Measurements from ENCODE around the gene NEXN.

DNA sequence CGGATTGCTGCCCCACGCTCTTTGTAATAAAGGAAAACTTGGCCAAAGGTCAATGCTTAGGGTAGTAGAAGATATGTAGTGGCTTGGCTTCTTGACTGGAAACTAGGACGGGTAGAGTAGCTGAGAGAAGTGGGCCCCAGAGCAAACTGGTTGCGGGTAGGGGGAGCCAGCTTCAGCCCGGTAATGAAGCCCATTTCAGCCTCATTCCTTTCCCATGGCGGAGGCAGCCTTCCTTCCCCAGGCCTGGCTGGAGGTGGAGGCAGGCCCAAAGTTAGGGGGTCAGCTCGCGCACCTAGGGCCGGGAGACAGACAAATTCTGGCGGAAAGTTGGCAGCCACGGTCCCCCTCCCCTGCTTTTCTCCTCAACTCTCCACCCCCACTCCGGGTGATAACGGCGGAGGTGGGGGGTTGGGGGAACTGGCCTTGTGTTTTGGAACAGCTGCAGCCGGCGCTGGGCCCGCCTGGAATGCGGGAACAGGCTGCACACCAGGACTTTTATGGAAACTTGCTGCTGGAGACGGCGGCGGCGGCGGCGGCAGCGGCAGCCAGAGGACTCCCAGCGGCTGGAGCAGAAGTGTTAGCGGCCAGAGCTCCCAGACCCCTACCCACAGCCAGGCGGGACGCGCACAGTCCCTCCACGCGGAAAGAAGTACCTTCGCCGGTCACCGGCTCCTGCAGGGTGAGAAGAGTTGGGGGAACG, at the start of gene NEXN:
- TF ChIP-seq, protein P1, sequence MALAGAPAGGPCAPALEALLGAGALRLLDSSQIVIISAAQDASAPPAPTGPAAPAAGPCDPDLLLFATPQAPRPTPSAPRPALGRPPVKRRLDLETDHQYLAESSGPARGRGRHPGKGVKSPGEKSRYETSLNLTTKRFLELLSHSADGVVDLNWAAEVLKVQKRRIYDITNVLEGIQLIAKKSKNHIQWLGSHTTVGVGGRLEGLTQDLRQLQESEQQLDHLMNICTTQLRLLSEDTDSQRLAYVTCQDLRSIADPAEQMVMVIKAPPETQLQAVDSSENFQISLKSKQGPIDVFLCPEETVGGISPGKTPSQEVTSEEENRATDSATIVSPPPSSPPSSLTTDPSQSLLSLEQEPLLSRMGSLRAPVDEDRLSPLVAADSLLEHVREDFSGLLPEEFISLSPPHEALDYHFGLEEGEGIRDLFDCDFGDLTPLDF (CRISPR knock-in tag; IDR thresholded peaks at IDR 0.05): no peak
- TF ChIP-seq, protein P2, sequence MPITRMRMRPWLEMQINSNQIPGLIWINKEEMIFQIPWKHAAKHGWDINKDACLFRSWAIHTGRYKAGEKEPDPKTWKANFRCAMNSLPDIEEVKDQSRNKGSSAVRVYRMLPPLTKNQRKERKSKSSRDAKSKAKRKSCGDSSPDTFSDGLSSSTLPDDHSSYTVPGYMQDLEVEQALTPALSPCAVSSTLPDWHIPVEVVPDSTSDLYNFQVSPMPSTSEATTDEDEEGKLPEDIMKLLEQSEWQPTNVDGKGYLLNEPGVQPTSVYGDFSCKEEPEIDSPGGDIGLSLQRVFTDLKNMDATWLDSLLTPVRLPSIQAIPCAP (CRISPR knock-in tag; IDR thresholded peaks at IDR 0.05): no peak
- TF ChIP-seq, protein P3, sequence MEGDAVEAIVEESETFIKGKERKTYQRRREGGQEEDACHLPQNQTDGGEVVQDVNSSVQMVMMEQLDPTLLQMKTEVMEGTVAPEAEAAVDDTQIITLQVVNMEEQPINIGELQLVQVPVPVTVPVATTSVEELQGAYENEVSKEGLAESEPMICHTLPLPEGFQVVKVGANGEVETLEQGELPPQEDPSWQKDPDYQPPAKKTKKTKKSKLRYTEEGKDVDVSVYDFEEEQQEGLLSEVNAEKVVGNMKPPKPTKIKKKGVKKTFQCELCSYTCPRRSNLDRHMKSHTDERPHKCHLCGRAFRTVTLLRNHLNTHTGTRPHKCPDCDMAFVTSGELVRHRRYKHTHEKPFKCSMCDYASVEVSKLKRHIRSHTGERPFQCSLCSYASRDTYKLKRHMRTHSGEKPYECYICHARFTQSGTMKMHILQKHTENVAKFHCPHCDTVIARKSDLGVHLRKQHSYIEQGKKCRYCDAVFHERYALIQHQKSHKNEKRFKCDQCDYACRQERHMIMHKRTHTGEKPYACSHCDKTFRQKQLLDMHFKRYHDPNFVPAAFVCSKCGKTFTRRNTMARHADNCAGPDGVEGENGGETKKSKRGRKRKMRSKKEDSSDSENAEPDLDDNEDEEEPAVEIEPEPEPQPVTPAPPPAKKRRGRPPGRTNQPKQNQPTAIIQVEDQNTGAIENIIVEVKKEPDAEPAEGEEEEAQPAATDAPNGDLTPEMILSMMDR (IDR thresholded peaks at IDR 0.05): no peak
- TF ChIP-seq FOXJ3 (CRISPR knock-in tag; IDR thresholded peaks at IDR 0.05; ENCODE audit: borderline replicate concordance) (no peak), GTF2I (CRISPR knock-in tag; conservative IDR thresholded peaks at IDR 0.05) (no peak), ESRRA (CRISPR knock-in tag; IDR thresholded peaks at IDR 0.05; ENCODE audit: borderline replicate concordance) (no peak), FOXK1 (CRISPR knock-in tag; IDR thresholded peaks at IDR 0.05) (no peak), ZNF121 (CRISPR knock-in tag; IDR thresholded peaks at IDR 0.05) (peak; percentile 3; the same call in 1 of the 2 replicates)
- TF ChIP-seq, protein P4, sequence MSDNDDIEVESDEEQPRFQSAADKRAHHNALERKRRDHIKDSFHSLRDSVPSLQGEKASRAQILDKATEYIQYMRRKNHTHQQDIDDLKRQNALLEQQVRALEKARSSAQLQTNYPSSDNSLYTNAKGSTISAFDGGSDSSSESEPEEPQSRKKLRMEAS (CRISPR knock-in tag; IDR thresholded peaks at IDR 0.05): no peak; the same call in 1 of the 2 replicates
- TF ChIP-seq, protein P5, sequence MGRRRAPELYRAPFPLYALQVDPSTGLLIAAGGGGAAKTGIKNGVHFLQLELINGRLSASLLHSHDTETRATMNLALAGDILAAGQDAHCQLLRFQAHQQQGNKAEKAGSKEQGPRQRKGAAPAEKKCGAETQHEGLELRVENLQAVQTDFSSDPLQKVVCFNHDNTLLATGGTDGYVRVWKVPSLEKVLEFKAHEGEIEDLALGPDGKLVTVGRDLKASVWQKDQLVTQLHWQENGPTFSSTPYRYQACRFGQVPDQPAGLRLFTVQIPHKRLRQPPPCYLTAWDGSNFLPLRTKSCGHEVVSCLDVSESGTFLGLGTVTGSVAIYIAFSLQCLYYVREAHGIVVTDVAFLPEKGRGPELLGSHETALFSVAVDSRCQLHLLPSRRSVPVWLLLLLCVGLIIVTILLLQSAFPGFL (CRISPR knock-in tag; IDR thresholded peaks at IDR 0.05; ENCODE audit: borderline replicate concordance): no peak
- TF ChIP-seq, protein P6, sequence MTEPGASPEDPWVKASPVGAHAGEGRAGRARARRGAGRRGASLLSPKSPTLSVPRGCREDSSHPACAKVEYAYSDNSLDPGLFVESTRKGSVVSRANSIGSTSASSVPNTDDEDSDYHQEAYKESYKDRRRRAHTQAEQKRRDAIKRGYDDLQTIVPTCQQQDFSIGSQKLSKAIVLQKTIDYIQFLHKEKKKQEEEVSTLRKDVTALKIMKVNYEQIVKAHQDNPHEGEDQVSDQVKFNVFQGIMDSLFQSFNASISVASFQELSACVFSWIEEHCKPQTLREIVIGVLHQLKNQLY (CRISPR knock-in tag; IDR thresholded peaks at IDR 0.05): no peak
